HepG2 (cell line): ENCODE results near the gene TUBGCP6. TPM values are rescaled to one million over a fixed set of nuclear protein-coding genes. Genes with fewer than 3 reads are reported as not detected.
A peak's percentile ranks its signal among the peaks of the same experiment; 100 is the strongest.

ENCODE experiments used
- ATAC-seq: fragments of 200-7000 bp; cut with Tn5 transposase; 3 replicates; pipeline ENCODE4 v1.9.1; 2020; ENCODE audit warnings: mild to moderate bottlenecking, moderate library complexity
- BruUV-seq: library from RNA; stranded (reverse); fragments of 400-500 nt; replicated peaks from 2 replicates; lab custom pipeline; 2021; lab: Mats Ljungman, UMichigan
- CTCF ChIA-PET: fragments of 300-600 bp; formaldehyde crosslinking; extraction: SDS; loops from one replicate; lab custom pipeline; 2021; ENCODE audit warnings: low total read pairs, inconsistent platforms, low intra/inter-chr PET ratio; lab: Yijun Ruan, JAX
- POLR2A ChIA-PET: fragments of 350-600 bp; sonication (Branson Sonifier 250); formaldehyde crosslinking; loops from one replicate; lab custom pipeline; 2020; ENCODE audit warnings: antibody characterized with exemption, inconsistent platforms; lab: Yijun Ruan, JAX
- DNase-seq: peaks from one replicate; pipeline ENCODE4 v3.0.0-alpha.2; 2015; ENCODE audit warnings: low spot score
- FAIRE-seq: peaks from 3 replicates; lab custom pipeline; 2011; peaks lifted over from hg19 to GRCh38; lab: Jason Lieb, UNC
- H2AFZ ChIP-seq: one replicate; pipeline ENCODE4 v1.6.1; 2011; ENCODE audit warnings: low read length, inconsistent platforms
- H3K27ac ChIP-seq: fragments of 300-600 bp; 3 replicates; pipeline ENCODE4 v1.8.0; 2011; ENCODE audit warnings: mixed run types, mild to moderate bottlenecking, mixed read lengths, low read length, inconsistent platforms; ENCODE audit not compliant: insufficient read depth; ENCODE audit errors: extremely low read length
- H3K27me3 ChIP-seq, 2 experiments: fragments of 200-600 bp in 1 of 2; 2 replicates in 1 of 2; 3 replicates in 1 of 2; pipeline versions ENCODE4 v1.6.0 to v1.8.0; 2011; ENCODE audit warnings: low read length in 2 of 2, mild to moderate bottlenecking in 2 of 2, moderate library complexity in 2 of 2, inconsistent platforms in 1 of 2; ENCODE audit not compliant: insufficient read depth in 2 of 2, control insufficient read depth in 1 of 2
- H3K36me3 ChIP-seq, 2 experiments: fragments of 200-600 bp in 1 of 2; replicated peaks in 1 of 2; 2 replicates in 1 of 2; 3 replicates in 1 of 2; pipeline versions ENCODE4 v1.5.1 to v1.8.0; 2011; ENCODE audit warnings: low read length in 2 of 2, inconsistent platforms in 1 of 2; ENCODE audit not compliant: insufficient read depth in 2 of 2, control insufficient read depth in 1 of 2
- H3K4me1 ChIP-seq: 2 replicates; pipeline ENCODE4 v1.5.1; 2012; ENCODE audit warnings: low read length, inconsistent platforms; ENCODE audit not compliant: insufficient read depth
- H3K4me2 ChIP-seq: 2 replicates; pipeline ENCODE4 v1.6.0; 2011; ENCODE audit warnings: low read depth, low read length, inconsistent platforms
- H3K4me3 ChIP-seq, 3 experiments: fragments of 200-600 bp in 1 of 3; sonication (generic), shearing (Covaris generic) in 1 of 3; replicated peaks in 1 of 3; 2 replicates each; pipeline ENCODE4 v1.5.1; 2011 to 2016; ENCODE audit warnings: low read length in 3 of 3, inconsistent platforms in 2 of 3, low read depth in 2 of 3, mild to moderate bottlenecking in 2 of 3, control low read depth in 1 of 3, mixed read lengths in 1 of 3; ENCODE audit not compliant: insufficient read depth in 1 of 3
- H3K79me2 ChIP-seq: one replicate; pipeline ENCODE4 v1.6.1; 2011; ENCODE audit warnings: low read length, inconsistent platforms; ENCODE audit not compliant: insufficient read depth
- H3K9ac ChIP-seq: 2 replicates; pipeline ENCODE4 v1.6.0; 2011; ENCODE audit warnings: mild to moderate bottlenecking, low read depth, low read length, inconsistent platforms; ENCODE audit not compliant: insufficient read depth
- H3K9me3 ChIP-seq: 2 replicates; pipeline ENCODE4 v1.5.1; 2012; ENCODE audit warnings: mild to moderate bottlenecking, low read length
- H4K20me1 ChIP-seq: 2 replicates; pipeline ENCODE4 v1.6.0; 2011; ENCODE audit warnings: inconsistent platforms, mild to moderate bottlenecking, low read length, moderate library complexity; ENCODE audit not compliant: insufficient read depth
- ATF7 ChIP-seq, 2 experiments: fragments of 450-650 bp in 1 of 2; sonication (generic) in 1 of 2; formaldehyde crosslinking in 1 of 2; IDR thresholded peaks; 2 replicates each; pipeline versions ENCODE4 v1.4.0 to v1.6.1; 2016 to 2020; ENCODE audit warnings: antibody characterized with exemption in 1 of 2, mild to moderate bottlenecking in 1 of 2, missing genetic modification reagents in 1 of 2
- CEBPG ChIP-seq: IDR thresholded peaks from 2 replicates; pipeline ENCODE4 v1.6.1; 2016
- ERF ChIP-seq: IDR thresholded peaks from 2 replicates; pipeline ENCODE4 v1.6.1; 2018; ENCODE audit warnings: missing biosample characterization, missing genetic modification reagents
- ETS1 ChIP-seq: sonication (generic); formaldehyde crosslinking; IDR thresholded peaks from 2 replicates; pipeline ENCODE4 v1.4.0; 2020; ENCODE audit warnings: missing genetic modification reagents
- FUBP1 ChIP-seq: sonication (generic); formaldehyde crosslinking; IDR thresholded peaks from 2 replicates; pipeline ENCODE4 v1.5.1; 2020; ENCODE audit warnings: missing genetic modification reagents, mild to moderate bottlenecking, borderline replicate concordance
- HDAC6 ChIP-seq: fragments of 200-600 bp; sonication (generic); IDR thresholded peaks from 2 replicates; pipeline ENCODE4 v1.7.0; 2017; ENCODE audit warnings: mild to moderate bottlenecking, antibody characterized with exemption, low read length, low read depth
- KDM3A ChIP-seq: IDR thresholded peaks from 2 replicates; pipeline ENCODE4 v1.6.1; 2018; ENCODE audit warnings: low read depth, missing compliant biosample characterization
- KLF16 ChIP-seq, 2 experiments: sonication (generic) in 1 of 2; formaldehyde crosslinking in 1 of 2; IDR thresholded peaks; 2 replicates each; pipeline versions ENCODE4 v1.6.1 to v1.8.0; 2016 to 2023; ENCODE audit warnings: missing genetic modification reagents in 2 of 2, missing compliant biosample characterization in 1 of 2
- PHF8 ChIP-seq: sonication (generic); formaldehyde crosslinking; IDR thresholded peaks from 2 replicates; pipeline ENCODE4 v1.5.0; 2020; ENCODE audit warnings: missing genetic modification reagents
- SETDB1 ChIP-seq: sonication (generic); formaldehyde crosslinking; IDR thresholded peaks from 2 replicates; pipeline ENCODE4 v1.5.1; 2020; ENCODE audit warnings: missing genetic modification reagents, mild to moderate bottlenecking, borderline replicate concordance
- SNAPC5 ChIP-seq: sonication (generic); formaldehyde crosslinking; IDR thresholded peaks from 2 replicates; pipeline ENCODE4 v1.8.1; 2023; ENCODE audit warnings: mild to moderate bottlenecking, missing genetic modification reagents, borderline replicate concordance
- THAP8 ChIP-seq: sonication (generic); formaldehyde crosslinking; IDR thresholded peaks from 2 replicates; pipeline ENCODE4 v1.5.1; 2020; ENCODE audit warnings: missing genetic modification reagents, mild to moderate bottlenecking, borderline replicate concordance
- TSC22D2 ChIP-seq: sonication (generic); formaldehyde crosslinking; IDR thresholded peaks from 2 replicates; pipeline ENCODE4 v1.5.1; 2020; ENCODE audit warnings: missing genetic modification reagents, mild to moderate bottlenecking, borderline replicate concordance
- ZFP1 ChIP-seq: IDR thresholded peaks from 2 replicates; pipeline ENCODE4 v1.6.1; 2016
- ZNF205 ChIP-seq: IDR thresholded peaks from 2 replicates; pipeline ENCODE4 v1.6.1; 2018; ENCODE audit warnings: missing biosample characterization, missing genetic modification reagents
- ZNF574 ChIP-seq: sonication (generic); formaldehyde crosslinking; IDR thresholded peaks from 2 replicates; pipeline ENCODE4 v1.4.0; 2020; ENCODE audit warnings: missing genetic modification reagents
- WGBS: methylation state at CpG from one replicate; pipeline ENCODE4 v1.1.6; 2017; ENCODE audit warnings: low lambda C conversion rate; 5-methylcytosine and 5-hydroxymethylcytosine counted together
- in situ Hi-C: cut with HindIII; loops from 2 replicates; pipeline ENCODE4 v1.10.0; 2017; ENCODE audit warnings: low pct_unique_long_range_greater_than_20kb; ENCODE audit not compliant: extremely low pct_ligation_motif_present
- intact Hi-C: fragments of 100-400 bp; cut with micrococcal nuclease; formaldehyde crosslinking; loops from one replicate; pipeline ENCODE4 v1.10.0; 2022; ENCODE audit not compliant: unreplicated experiment
- polyA plus RNA-seq, 8 experiments: library from polyadenylated mRNA; depleted of rRNA in 3 of 8; stranded (reverse) in 7 of 8; unstranded in 1 of 8; fragments of >200 nt; fragmentation: Illumina TruSeq in 4 of 8; extraction: Trizol in 4 of 8; gene quantifications; 2 replicates each; pipeline versions ENCODE4 v1.2.1 to v1.2.3, GENCODE V29; 2011 to 2016; ENCODE audit warnings: low read depth in 4 of 8, missing spikeins in 1 of 8, mixed read lengths in 1 of 8; ENCODE audit not compliant: insufficient read depth in 1 of 8
- total RNA-seq, 5 experiments: library from RNA; depleted of rRNA; stranded (reverse); fragments of >200 nt; fragmentation: Illumina TruSeq; extraction: Trizol; gene quantifications; 2 replicates each; pipeline ENCODE4 v1.2.3, GENCODE V29; 2016; ENCODE audit warnings: low read depth in 1 of 5

TUBGCP6 gene
- total and polyA plus RNA-seq, 2 of the 13 experiments (the other 11 are each of a cell fraction or from before 2014, with no cell fraction given): 14.6 to 15.7 TPM

- Histone ChIP-seq H3K4me1 (peaks cover 42% of the 10 kb centered on the region), H3K9me3 (no peaks in the 10 kb centered on the region), H3K79me2 (peaks cover 42% of the 10 kb centered on the region), H4K20me1 (peaks cover 12% of the 10 kb centered on the region), H3K36me3 (peaks cover 2 to 10% of the 10 kb centered on the region in 2 experiments; a peak in 3 of 5 replicates), H3K4me2 (peak overlapping the region; percentile 89), H3K4me3 (peak overlapping the region; percentile 77 to 98 (median 89)), H3K9ac (peak overlapping the region; percentile 85), H2AFZ (no peak overlapping the region), H3K27me3 (no peaks in the 10 kb centered on the region; a peak in 1 of 5 replicates), H3K27ac (peak overlapping the region; percentile 77)
- FAIRE-seq (no peak), DNase-seq (no peak), ATAC-seq (peak; percentile 10)
- intact Hi-C loops: loop anchor here (2.0 kb wide), 1 partner anchor 97 kb away; the partner anchor contains the start of gene PPP6R2
- in situ Hi-C loops: no loop called here
- ChIA-PET CTCF (no interaction called here), POLR2A (interaction anchor here (1.2 kb wide), 1 partner anchor 48 kb away, joined by 3 read pairs; no protein-coding TSS in a partner anchor)
- WGBS: 1% methylated on average over 19 of the region's 53 CpGs
- BruUV-seq: TSS peak; percentile 59
- TF ChIP-seq ZFP1 (CRISPR knock-in tag) (no peak), ZNF574 (CRISPR knock-in tag) (no peak), CEBPG (CRISPR knock-in tag) (no peak), ATF7 (IDR thresholded peaks at IDR 0.05) (no peak), ATF7 (CRISPR knock-in tag; IDR thresholded peaks at IDR 0.05) (no peak), ZNF205 (CRISPR knock-in tag) (no peak), ERF (no peak), TSC22D2 (no peak), FUBP1 (CRISPR knock-in tag) (no peak), THAP8 (CRISPR knock-in tag) (no peak), SNAPC5 (CRISPR knock-in tag) (no peak), KDM3A (CRISPR knock-in tag) (0 out of 2 replicates have a peak, but pooled peaks have one; percentile 3), SETDB1 (CRISPR knock-in tag) (no peak), HDAC6 (no peak), PHF8 (peak; percentile 71; the same call in 1 of the 2 replicates), KLF16 (CRISPR knock-in tag; IDR thresholded peaks at IDR 0.05) (no peak), ETS1 (no peak; the same call in 1 of the 2 replicates)
Measured at GRCh38 chr22:50245214-50246072, 620 bp upstream of the TUBGCP6 start.
